A673 (cell line): Measurements from ENCODE around the gene SERINC5.

ENCODE experiments used
- CTCF ChIP-seq: fragments of 300-800, 200-600 bp; sonication (generic); conservative IDR thresholded peaks from 2 replicates; pipeline ENCODE4 v1.5.1; 2017; ENCODE audit warnings: low read depth, mild to moderate bottlenecking, antibody characterized with exemption, low read length, moderate library complexity, mixed read lengths
- EZH2 ChIP-seq: fragments of 200-600 bp; sonication (generic); IDR thresholded peaks from 2 replicates; pipeline ENCODE4 v1.6.1; 2017; ENCODE audit warnings: borderline replicate concordance, low read depth, mild to moderate bottlenecking, mixed read lengths, antibody characterized with exemption, low read length; ENCODE audit not compliant: poor library complexity, severe bottlenecking

- TF ChIP-seq CTCF (no peak), EZH2 (no peak)
Measured at GRCh38 chr5:80161165-80161564, 94.7 kb downstream of the SERINC5 start.
